Liver (tissue), 3 donors: ENCODE data around the gene NAGLU.

Source experiments
- EGR1 ChIP-seq, 2 donors: IDR thresholded peaks; 2 replicates each; pipeline ENCODE4 v1.6.1; 2016 to 2018; ENCODE audit warnings: antibody characterized with exemption in 2 of 2, low read depth in 2 of 2
- GABPA ChIP-seq, 2 donors: IDR thresholded peaks in 1 of 2; conservative IDR thresholded peaks in 1 of 2; 2 replicates each; pipeline ENCODE4 v1.6.1; 2016; ENCODE audit warnings: antibody characterized with exemption in 2 of 2, mild to moderate bottlenecking in 1 of 2, moderate library complexity in 1 of 2
- JUND ChIP-seq, 2 donors: IDR thresholded peaks; 2 replicates each; pipeline ENCODE4 v1.6.1; 2016; ENCODE audit warnings: antibody characterized with exemption in 2 of 2
- NR2F2 ChIP-seq: IDR thresholded peaks from 2 replicates; pipeline ENCODE4 v1.6.1; 2016; ENCODE audit warnings: antibody characterized with exemption
- RAD21 ChIP-seq, 2 donors: IDR thresholded peaks; 2 replicates each; pipeline ENCODE4 v1.6.1; 2016; ENCODE audit warnings: antibody characterized with exemption in 2 of 2, mild to moderate bottlenecking in 2 of 2
- RXRA ChIP-seq, 2 donors: IDR thresholded peaks; 2 replicates each; pipeline ENCODE4 v1.6.1; 2017 to 2018; ENCODE audit warnings: antibody characterized with exemption in 2 of 2, mild to moderate bottlenecking in 1 of 2
- SP1 ChIP-seq: IDR thresholded peaks from 2 replicates; pipeline ENCODE4 v1.6.1; 2018; ENCODE audit warnings: antibody characterized with exemption, mild to moderate bottlenecking
- TAF1 ChIP-seq: conservative IDR thresholded peaks from 2 replicates; pipeline ENCODE4 v1.6.1; 2016; ENCODE audit warnings: antibody characterized with exemption, mild to moderate bottlenecking
- YY1 ChIP-seq: IDR thresholded peaks from 2 replicates; pipeline ENCODE4 v1.6.1; 2016; ENCODE audit warnings: antibody characterized with exemption, mild to moderate bottlenecking
- TF ChIP-seq, protein P1 (sequence below): fragments of 150-350 bp; IDR thresholded peaks from 2 replicates; pipeline ENCODE4 v1.5.1; 2017; ENCODE audit warnings: improper control_type of control experiment, low read depth, low read length; ENCODE audit not compliant: missing input control
- TF ChIP-seq, protein P2 (sequence below): IDR thresholded peaks from 2 replicates; pipeline ENCODE4 v1.6.1; 2016; ENCODE audit warnings: antibody characterized with exemption
- TF ChIP-seq, protein P3 (sequence below): IDR thresholded peaks from 2 replicates; pipeline ENCODE4 v1.6.1; 2016; ENCODE audit warnings: antibody characterized with exemption, mild to moderate bottlenecking
- TF ChIP-seq, protein P4 (sequence below): IDR thresholded peaks from 2 replicates; pipeline ENCODE4 v1.6.1; 2016; ENCODE audit warnings: antibody characterized with exemption
- TF ChIP-seq, protein P5 (sequence below): IDR thresholded peaks from 2 replicates; pipeline ENCODE4 v1.6.1; 2016; ENCODE audit warnings: antibody characterized with exemption
- donor health status: healthy.
- donor health status: healthy.

GRCh38 chr17:42514867-42515266 is 21.2 kb upstream of the NAGLU start:
- TF ChIP-seq GABPA (IDR thresholded peaks at IDR 0.05 in 1 of 2, conservative IDR thresholded peaks at IDR 0.05 in 1 of 2) (no peak), EGR1 (IDR thresholded peaks at IDR 0.05; ENCODE audit: low read depth in 2 of 2) (no peak), TAF1 (no peak), RAD21 (IDR thresholded peaks at IDR 0.05) (no peak), SP1 (no peak), JUND (IDR thresholded peaks at IDR 0.05) (no peak), RXRA (IDR thresholded peaks at IDR 0.05) (no peak), NR2F2 (no peak), YY1 (no peak)
- TF ChIP-seq, protein P1, sequence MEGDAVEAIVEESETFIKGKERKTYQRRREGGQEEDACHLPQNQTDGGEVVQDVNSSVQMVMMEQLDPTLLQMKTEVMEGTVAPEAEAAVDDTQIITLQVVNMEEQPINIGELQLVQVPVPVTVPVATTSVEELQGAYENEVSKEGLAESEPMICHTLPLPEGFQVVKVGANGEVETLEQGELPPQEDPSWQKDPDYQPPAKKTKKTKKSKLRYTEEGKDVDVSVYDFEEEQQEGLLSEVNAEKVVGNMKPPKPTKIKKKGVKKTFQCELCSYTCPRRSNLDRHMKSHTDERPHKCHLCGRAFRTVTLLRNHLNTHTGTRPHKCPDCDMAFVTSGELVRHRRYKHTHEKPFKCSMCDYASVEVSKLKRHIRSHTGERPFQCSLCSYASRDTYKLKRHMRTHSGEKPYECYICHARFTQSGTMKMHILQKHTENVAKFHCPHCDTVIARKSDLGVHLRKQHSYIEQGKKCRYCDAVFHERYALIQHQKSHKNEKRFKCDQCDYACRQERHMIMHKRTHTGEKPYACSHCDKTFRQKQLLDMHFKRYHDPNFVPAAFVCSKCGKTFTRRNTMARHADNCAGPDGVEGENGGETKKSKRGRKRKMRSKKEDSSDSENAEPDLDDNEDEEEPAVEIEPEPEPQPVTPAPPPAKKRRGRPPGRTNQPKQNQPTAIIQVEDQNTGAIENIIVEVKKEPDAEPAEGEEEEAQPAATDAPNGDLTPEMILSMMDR: no peak
- TF ChIP-seq, protein P2, sequence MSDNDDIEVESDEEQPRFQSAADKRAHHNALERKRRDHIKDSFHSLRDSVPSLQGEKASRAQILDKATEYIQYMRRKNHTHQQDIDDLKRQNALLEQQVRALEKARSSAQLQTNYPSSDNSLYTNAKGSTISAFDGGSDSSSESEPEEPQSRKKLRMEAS: no peak
- TF ChIP-seq, protein P3, sequence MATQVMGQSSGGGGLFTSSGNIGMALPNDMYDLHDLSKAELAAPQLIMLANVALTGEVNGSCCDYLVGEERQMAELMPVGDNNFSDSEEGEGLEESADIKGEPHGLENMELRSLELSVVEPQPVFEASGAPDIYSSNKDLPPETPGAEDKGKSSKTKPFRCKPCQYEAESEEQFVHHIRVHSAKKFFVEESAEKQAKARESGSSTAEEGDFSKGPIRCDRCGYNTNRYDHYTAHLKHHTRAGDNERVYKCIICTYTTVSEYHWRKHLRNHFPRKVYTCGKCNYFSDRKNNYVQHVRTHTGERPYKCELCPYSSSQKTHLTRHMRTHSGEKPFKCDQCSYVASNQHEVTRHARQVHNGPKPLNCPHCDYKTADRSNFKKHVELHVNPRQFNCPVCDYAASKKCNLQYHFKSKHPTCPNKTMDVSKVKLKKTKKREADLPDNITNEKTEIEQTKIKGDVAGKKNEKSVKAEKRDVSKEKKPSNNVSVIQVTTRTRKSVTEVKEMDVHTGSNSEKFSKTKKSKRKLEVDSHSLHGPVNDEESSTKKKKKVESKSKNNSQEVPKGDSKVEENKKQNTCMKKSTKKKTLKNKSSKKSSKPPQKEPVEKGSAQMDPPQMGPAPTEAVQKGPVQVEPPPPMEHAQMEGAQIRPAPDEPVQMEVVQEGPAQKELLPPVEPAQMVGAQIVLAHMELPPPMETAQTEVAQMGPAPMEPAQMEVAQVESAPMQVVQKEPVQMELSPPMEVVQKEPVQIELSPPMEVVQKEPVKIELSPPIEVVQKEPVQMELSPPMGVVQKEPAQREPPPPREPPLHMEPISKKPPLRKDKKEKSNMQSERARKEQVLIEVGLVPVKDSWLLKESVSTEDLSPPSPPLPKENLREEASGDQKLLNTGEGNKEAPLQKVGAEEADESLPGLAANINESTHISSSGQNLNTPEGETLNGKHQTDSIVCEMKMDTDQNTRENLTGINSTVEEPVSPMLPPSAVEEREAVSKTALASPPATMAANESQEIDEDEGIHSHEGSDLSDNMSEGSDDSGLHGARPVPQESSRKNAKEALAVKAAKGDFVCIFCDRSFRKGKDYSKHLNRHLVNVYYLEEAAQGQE: no peak
- TF ChIP-seq, protein P4, sequence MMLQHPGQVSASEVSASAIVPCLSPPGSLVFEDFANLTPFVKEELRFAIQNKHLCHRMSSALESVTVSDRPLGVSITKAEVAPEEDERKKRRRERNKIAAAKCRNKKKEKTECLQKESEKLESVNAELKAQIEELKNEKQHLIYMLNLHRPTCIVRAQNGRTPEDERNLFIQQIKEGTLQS: no peak
- TF ChIP-seq, protein P5, sequence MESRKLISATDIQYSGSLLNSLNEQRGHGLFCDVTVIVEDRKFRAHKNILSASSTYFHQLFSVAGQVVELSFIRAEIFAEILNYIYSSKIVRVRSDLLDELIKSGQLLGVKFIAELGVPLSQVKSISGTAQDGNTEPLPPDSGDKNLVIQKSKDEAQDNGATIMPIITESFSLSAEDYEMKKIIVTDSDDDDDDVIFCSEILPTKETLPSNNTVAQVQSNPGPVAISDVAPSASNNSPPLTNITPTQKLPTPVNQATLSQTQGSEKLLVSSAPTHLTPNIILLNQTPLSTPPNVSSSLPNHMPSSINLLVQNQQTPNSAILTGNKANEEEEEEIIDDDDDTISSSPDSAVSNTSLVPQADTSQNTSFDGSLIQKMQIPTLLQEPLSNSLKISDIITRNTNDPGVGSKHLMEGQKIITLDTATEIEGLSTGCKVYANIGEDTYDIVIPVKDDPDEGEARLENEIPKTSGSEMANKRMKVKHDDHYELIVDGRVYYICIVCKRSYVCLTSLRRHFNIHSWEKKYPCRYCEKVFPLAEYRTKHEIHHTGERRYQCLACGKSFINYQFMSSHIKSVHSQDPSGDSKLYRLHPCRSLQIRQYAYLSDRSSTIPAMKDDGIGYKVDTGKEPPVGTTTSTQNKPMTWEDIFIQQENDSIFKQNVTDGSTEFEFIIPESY: no peak
